ENCODE measurements around the gene CYSLTR1.

- TF ChIP-seq, protein P1, sequence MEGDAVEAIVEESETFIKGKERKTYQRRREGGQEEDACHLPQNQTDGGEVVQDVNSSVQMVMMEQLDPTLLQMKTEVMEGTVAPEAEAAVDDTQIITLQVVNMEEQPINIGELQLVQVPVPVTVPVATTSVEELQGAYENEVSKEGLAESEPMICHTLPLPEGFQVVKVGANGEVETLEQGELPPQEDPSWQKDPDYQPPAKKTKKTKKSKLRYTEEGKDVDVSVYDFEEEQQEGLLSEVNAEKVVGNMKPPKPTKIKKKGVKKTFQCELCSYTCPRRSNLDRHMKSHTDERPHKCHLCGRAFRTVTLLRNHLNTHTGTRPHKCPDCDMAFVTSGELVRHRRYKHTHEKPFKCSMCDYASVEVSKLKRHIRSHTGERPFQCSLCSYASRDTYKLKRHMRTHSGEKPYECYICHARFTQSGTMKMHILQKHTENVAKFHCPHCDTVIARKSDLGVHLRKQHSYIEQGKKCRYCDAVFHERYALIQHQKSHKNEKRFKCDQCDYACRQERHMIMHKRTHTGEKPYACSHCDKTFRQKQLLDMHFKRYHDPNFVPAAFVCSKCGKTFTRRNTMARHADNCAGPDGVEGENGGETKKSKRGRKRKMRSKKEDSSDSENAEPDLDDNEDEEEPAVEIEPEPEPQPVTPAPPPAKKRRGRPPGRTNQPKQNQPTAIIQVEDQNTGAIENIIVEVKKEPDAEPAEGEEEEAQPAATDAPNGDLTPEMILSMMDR (IDR thresholded peaks at IDR 0.05; ENCODE audit: low read length), result no peak
- no peak for TF ChIP-seq EZH2phosphoT487 (IDR thresholded peaks at IDR 0.05; ENCODE audit: low read length)
Observed at GRCh38 chrX:78330068-78330467, 2.7 kb upstream of the CYSLTR1 start.

Data from MM.1S (cell line).